ENCODE results near the gene KCTD15.

KCTD15 gene, protein sequence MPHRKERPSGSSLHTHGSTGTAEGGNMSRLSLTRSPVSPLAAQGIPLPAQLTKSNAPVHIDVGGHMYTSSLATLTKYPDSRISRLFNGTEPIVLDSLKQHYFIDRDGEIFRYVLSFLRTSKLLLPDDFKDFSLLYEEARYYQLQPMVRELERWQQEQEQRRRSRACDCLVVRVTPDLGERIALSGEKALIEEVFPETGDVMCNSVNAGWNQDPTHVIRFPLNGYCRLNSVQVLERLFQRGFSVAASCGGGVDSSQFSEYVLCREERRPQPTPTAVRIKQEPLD

DNA sequence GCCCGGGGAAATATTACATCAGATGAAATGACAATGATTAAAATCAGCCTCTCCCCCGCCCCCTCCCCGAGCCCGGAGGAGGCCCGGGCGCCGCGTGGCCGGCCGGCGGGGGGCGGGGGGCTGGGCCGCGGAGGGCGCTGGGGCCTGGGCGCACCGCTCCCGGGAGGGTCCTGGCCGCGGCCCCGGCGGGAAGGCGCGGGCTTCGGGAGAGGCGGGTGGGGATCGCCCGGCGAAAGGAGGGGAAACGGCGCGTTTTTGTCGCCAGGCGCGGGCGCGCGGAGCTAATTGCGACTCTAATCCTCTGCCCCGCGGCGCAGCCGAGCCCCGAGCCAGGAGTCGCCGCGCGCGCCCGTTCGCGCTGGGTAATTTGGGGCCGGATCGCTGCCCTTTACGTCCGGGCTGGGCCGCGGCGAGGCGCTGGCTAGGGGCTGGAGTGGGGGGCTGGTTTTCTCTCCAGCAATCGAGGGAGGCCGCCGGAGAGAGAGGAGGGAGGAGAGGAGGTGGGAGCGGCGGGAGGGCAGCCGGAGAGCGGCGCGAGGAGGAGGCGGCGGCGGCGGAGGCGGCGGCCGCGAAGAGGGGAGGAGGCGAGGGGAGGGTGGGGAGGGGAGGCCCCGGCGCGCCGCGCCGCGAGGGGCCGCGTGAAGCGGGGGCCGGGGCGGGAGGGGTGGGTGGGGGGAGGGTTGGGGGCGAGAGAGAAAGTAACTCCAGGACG, at the start of gene KCTD15:
Gene KCTD15, plus strand, starts transcription at position 707 of the 712 bp plus-strand sequence. CDS start 3,585 bp downstream, outside the sequence.
- peak in 1 of 2 donors; percentile 36 for DNase-seq

DNA sequence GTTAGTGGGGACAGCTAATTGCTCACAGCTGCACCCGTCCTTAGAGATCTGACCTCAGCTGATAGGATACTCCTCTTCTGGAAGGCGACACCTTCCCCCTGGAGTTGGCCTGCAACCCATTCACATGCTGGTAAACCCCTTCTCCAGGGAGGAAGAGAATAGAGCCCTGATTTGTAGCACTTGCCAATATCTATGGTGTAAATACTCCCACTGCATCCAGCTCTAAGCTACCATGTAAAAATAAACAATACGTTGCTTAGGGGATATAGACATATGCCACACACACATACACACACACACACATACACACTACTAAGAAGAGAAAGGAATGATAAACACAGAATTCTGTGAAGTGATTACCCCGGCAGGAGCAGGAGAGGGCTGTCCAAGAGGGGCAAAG, 49.4 kb upstream of the KCTD15 start:
- DNase-seq = no peak

DNA sequence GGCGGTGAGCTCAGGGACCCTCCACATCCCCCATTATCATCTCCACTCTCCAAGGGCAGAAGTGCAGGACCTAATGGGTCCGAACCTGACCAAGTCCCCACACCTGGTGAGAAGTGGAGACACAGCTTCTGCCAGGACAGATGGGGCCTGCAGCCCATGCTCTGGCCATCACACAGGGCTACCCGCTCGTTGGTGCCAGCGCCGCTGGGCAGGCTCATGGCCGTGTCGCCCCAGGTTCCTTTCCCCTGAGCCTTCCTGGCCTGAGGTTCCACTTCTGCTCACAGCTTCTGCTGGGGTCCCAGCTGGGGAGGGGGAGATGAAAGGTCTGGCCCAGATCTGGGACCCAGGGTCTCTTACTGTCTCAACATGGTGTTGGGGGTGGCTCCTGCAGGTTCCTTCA, 48.4 kb upstream of the KCTD15 start:
- no peak for DNase-seq

DNA sequence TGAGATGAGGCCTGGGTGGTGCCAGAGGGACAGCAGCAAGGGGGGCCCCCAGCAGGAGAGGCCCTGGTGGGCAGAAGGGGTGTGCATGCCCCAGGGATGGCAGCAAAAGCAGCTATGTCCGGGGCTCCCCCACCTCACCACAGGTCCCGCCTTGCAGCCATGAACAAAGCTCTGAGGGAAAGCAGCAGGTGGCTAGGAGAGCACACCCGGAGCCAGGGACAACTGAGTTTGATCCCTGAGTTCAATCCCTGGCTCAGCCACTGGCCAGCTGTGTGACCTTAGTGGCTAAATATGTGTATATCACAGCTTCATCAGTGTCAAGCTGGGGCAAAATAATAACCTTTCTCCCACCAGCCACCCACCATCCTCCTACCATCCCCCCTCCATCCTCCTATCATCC, 47.7 kb upstream of the KCTD15 start:
- no peak for DNase-seq

DNA sequence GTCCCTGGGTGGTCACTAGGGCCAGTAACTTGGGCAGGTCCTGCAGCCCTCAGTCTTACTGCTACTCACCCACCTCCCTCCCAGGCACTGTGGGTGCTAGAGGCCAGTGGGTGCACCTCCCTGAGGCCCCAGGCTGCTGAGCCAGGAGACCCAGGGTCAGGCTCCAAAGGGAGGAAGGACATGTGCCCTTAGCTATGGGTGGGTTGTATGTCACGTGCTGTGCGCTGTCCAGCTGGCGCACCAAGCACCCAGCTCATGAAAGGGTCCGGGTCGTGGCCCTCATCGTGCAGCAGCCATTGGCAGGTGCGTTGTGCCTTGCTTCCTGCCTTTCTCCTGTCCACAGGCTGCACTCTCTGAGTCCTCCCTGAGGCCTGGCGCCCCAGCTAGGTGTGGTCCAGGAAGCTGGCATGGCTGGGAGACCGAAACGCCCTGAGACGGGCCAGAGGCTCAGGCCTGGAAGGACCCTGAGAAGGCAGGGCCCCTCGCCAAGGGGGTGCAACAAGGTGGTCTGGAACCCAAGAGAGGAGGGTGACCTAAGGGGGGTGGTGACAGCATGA, 47.0 kb upstream of the KCTD15 start:
- DNase-seq = no peak

DNA sequence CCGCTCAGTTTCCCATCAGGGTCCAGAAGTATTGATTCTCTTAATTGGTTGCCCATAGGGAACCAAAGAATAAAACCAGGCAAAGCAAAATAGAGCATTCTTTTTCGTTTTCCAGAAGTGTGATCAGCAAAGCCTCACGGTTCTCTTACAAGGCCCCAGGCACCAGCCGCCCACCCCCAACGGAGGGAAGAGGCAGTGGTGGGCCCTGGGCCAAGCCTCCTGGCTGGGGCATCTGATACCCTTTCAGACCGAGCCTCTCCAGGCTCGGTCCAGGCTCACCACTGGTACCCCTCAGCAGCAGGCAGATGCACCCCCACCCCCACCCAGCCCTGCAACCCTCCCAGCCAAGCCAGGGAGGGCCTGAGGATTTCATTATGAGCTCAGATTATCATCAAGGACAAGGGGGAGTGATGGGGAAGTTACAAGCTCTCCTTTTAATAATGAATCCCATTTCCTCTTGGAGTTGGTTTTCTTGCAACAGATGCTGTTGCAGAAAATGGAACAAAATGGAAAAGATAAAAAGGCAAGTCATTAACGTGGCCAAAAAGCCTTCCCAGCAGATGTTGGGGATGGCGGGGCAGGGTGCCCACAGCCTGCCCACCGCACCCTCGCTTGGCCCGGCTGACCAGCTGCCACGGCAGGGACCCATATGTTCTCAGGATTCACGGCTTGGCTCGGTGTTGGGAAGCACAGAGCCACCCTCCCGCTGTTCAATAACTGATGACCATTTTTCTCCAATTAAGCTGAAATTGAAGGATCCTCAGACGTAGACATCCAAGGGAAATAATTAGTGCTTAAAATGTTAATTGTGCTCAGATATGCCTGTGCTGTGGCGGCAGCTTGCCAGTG, 45.9 kb upstream of the KCTD15 start:
- DNase-seq = no peak

DNA sequence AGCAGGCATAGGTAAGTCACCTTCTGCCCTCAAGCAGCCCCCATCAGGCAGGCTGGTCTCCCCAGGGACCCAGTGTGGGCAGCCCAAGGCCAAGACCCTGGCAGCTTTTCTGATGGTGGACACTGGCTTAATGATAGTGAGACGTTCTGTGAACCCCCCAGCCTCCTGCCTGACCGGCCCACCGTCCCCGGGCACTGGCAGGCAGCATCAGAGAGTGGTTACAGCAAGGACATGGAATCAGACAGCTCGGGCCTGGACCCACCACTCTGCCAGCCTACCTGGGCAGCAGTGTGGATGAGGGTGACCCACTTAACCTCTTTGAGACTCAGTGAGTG, 45.3 kb upstream of the KCTD15 start:
- DNase-seq = no peak

DNA sequence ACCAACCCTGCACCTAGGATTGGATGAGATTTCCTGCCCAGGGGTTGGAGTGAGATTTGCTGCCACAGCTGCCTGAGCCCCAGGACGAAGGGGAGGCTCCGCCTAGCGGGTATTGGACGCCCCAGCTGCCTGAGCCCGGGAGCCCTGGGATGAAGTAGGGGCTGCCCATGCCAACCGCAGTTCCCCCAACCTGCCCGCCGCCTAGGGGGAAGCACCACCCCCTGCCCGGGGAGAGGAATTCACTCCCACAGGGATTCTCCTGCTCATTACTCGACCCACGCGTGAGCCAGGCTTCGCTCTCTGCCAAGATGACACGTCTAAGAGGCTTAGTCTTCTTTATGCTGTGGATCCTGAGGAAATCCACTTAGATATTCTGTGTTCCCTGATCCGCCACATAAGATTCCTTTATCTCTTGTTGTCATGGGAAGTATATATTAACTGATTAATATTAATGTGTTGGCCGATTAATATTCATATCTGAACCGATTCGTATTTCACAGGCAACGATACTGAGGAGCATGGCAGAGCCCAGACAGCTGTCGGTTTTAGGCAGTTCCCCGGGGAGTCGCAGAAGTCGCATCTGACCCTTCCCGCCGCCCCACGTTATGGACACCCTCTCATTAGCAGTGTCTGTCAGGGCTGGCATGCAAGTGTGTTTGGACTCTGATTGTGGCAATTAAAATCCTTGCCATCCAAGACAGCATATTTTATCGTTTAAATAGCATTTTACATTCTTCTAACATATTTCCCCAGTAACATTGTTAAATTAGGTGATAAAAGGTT, 44.5 kb upstream of the KCTD15 start:
- DNase-seq = no peak

DNA sequence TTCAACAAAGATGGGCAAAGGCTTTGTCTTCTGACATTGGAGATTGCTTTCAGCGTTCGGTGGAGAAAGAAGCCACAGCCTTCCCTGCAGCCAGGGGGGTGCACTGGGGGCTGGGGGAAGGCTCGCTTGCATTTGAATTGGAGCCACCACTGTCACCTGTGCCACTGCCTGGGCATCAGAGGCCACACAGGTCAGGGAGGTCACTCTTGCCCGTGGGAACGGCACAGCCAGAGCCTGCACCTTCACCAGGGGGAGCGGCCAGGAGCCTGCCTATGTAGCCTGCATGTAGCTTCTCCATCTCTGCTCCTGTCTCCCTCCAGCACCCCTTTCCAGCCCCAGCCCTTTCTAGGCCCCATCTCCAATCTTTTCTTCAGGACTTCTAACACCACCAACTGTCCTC, 43.7 kb upstream of the KCTD15 start:
- DNase-seq = no peak

DNA sequence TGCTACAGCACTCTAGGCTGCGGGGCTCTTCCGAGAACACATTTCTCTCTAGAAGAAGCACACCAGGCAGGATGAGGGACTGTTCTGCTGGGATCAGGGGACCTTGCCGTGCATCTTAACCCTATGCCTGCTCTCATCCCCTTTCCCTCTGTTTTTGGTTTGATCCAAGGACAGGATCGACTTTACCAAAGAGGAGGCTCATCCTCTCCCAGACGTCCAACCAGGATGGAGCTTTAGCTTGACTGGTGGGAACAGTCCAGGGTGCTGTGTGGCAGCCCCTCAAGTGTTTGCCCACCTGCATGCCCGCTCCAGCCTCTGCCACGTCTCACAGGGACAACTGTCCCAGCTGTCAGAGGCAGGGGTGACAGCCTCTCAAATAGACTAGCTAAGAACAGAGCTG, 42.3 kb upstream of the KCTD15 start:
- no peak for DNase-seq

DNA sequence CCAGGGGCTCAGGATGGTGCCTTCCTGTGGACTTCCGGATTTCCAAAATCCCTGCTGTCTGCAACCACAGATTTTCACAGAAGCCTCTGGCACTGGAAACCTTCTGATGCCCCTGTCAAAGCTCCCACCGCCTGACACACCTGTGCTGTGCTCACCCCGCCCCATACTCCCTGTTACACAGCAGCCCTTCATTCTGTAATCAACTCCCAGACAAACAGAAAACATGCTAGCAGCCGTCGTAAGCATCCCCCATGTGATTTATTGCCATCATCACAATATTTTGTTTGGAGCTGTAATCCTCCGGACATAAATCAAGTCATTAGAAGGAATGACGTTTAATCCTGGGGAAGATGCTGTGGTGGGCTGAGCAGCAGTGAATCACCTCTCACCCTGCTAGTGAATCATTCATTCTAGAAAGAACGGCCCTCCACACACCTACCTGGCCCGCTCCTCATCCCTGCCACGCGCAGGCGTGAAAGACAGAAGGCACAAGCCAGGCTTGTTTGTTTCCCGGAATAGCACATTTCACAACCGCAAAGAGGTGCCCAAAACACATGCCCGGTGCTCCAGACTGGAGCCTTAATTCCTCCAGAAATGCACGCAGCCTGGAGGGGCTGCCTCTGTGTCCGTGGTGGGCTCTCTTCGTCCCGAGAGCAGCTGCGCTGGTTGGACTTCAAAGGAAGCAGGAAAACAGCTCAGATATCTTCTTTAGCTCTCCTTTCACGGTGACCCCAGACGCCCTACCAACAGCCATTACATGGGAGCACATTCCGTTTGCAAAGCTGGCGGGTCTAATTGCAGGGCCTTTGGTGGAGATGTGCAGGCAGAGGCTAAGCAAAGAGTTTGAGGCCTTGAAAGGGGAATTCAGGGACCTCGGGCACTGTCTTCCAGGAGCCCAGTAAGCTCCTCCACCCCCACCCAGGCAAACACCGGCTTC, 41.3 kb upstream of the KCTD15 start:
- no peak for DNase-seq

DNA sequence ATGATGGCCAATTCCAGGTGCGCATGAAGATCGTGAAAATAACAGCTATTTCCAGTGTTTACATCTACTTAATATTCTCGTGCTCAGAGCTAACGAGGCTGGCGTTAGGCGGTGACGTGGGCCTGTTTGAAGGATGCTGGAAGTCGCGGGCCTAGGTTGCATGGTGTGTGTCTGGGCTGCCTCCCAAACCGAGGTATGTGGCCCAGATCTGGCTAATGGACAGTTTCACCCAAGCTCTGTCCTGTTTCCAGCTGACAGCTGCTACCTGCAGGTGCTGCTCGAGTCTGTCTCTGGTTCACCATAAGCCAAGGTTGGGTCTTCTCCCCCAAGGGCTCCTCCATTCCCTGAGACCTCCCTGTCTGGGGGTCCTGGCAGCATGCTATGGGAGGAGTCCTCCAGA, 40.5 kb upstream of the KCTD15 start:
- no peak for DNase-seq

DNA sequence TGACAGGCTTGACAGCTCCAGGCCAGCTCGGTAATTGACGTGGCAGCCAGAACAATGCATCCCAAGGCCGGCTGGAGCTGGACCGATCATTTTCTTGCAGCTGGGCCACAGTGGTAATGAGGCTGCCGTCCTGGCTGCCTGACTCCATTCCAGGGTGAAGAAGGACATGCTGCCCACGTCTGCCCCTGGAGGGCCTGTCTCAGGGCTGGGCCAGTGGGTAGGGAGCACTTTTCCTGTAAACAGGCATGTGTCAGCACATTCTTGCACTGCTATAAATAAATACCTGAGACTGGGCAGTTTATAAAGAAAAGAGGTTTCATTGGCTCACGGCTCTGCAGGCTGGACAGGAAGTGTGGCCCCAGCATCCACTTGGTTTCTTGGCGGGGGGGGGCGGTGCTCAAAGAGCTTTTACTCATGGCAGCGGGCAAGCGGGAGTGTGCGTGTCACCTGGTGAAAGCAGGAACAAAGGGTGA, 38.1 kb upstream of the KCTD15 start:
- no peak for DNase-seq

DNA sequence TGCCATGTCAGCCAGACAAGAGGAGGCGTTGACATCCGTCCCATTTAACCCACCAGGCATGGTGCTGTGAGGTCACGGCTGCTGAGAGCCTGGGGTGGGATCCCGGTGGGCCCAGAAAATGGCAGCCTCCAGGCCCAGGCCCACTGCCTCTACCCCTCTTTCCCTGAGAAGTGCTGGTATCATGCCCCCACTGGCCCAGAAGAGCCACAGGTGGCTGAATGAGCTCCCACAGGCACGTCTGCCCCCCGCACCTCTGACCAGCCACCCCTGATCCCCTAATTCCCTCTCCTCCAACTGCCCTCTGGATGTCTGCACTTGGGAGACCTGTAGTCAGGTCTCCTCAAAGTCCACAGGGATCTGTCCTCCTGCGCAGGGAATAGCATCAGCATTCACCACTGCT, 37.3 kb upstream of the KCTD15 start:
- DNase-seq = no peak

DNA sequence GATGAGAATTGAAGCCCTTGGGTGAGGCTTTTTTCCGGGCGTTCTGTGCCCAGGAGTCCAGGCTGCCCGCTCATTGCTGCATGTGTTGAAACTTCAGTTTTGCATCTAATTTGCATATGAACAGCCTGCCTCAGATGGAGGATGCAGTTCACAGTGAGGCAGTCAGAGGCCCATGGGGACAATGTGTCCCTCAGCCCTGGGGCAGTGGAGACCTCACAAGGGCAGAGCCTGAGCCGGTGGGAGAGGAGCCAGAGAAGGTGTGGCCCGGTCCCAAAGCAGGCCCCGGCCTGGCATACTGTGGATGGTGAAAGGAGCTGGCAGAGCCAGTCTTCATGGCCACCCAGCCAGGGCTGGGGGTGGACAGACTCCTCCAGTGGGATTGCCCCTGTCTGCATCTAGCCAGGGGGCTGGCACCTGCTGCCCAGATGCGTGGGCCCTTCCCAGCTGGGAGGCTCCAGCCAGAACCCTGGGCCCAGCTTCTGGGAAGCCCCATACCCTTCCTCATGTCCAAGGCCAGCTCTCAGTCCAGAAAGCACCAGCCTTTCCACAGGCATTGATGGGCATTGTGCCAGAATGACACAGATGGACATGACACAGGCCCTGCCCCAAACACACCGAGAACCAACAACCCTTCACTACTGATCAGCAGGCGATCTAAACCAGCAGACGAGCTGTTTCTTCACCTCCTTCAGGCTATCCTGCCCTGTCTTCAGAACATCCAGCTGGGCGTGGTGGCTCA, 32.9 kb upstream of the KCTD15 start:
- DNase-seq = no peak

DNA sequence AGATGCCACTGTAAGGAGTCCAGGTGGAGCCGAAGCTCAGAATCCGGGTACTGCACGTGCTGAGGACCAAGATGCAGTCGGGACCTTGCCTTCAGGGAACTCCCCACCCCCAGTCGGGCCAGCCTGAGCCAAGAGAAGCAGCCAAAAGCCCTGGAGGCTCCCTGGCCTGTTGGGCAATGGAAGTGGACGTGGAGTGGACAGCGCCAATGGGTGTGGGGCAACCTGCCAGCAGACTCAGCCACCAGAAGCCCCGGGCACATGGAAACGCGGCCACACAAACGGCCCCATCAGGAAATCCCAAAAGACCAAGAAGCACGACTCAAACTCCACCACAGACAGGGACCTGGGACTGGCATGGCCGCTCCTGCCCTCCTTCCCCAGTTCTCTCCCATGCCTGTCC, 30.0 kb upstream of the KCTD15 start:
- DNase-seq = no peak

DNA sequence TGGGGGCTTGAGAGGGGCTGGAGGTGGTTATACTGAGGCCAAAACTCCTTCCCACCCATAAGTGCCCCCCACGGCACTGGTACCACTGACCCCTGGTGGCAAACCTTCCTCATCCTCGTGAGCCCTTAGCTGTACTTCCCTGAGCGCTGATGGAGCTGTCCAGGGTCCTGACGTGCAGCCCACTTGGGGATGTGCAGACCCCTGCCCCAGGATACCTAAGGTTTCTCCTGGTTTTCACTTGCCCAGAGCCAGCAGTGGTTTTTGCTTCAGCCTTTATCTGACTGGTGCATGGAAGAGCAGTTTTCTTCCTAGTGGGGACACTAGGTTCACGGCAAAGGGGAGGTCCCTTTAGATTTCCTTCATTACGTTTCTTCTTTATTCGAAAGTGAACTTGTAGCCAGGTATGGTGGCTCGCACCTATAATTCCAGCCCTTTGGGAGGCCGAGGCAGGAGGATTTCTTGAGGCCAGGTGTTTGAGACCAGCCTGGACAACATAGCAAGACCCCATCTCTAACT, 28.7 kb upstream of the KCTD15 start:
- no peak for DNase-seq

DNA sequence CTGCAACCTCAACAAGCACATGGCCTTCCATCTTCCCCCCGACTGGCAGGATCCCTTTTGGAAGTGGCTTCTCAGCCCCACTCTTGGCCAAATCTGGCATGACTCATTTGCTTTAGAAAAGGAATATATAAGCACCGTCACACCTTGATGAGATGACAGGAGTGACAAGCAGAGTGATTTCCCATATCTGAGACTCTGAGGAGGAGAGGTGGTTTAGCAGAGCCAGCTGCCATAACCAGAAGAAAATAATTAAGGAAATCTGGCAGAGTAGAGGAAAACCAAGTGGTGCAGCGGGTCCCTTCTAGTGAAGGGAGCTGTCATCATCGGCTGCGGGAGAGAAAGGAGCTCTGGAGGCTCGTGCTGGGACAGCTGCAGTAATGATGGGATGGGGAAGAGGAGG, 27.5 kb upstream of the KCTD15 start:
- no peak for DNase-seq

DNA sequence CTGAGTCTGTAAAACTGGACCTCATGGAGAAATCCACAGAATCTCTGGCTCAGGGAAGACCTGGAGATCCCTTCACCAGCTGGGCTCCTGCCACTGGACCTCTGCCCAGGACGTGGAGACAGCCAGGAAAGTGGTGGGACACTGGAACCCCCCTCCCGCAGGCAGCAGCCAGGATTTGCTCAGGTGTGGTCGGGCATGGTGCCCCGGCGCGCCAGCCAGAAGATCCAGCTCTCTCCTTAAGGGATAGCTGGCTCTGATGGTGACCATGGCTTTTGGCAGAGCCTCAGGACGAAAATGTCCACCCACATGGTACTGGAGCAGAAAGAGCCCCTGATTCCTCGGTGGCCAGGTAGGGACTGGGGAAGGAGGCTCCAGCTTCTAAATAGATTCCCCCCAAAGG, 26.6 kb upstream of the KCTD15 start:
- DNase-seq = no peak

DNA sequence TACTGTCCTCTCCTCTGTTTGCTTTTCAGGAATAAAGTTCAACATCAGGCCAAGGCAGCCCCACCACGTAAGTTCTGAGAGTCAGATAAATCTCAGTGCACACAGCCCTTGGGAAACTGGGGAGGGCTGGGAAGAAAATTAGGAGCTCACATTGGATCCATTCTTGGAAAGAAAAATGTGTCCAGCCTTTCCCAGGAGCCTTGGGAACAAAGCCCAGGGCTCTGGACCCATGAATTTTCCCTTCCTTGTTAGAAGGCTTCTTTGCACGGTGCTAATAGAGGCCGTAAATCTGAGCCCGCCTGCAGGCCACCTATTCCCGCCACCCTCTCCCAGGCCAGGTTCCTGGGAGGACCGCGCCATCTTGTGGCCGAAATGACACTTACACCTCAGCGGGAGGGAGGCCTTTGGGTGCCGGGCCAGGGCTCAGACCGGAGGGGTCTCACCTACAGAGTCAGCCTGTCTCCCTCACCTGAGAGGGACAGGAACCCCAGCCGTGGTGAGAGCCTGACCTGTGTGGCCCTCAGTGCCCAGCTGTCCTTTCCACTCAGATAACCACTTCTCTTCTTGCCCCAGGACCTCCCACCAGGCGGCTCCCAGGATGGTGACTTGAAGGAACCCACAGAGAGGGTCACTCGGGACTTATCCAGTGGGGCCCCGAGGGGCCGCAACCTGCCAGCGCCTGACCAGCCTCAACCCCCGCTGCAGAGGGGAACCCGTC, 25.1 kb upstream of the KCTD15 start:
- peak; percentile 21 to 87 for DNase-seq
